Retinal pigment epithelial cell (primary cell): ENCODE results near the gene TPTE.
"Not testable (repeated sequence)": the region's sequence is repeated elsewhere in the genome, so short reads cannot be mapped to it uniquely, and the experiment has no call there.

Experiments
- DNase-seq: peaks from one replicate; pipeline ENCODE4 v3.0.0-alpha.2; 2010; ENCODE audit warnings: low read depth
- H3K4me3 ChIP-seq: 2 replicates; pipeline ENCODE4 v1.5.1; 2011; ENCODE audit warnings: mild to moderate bottlenecking, low read length, control low read depth, moderate library complexity
- CTCF ChIP-seq: conservative IDR thresholded peaks from 2 replicates; pipeline ENCODE4 v1.5.1; 2011; ENCODE audit warnings: low read depth, low read length, control low read depth, inconsistent platforms

TPTE gene

GRCh38 chr21:10639123-10639522 lies 117.7 kb downstream of the TPTE start:
- no peak for TF ChIP-seq CTCF
- no peak for DNase-seq
- no peak overlapping the region for H3K4me3 ChIP-seq

- not testable (repeated sequence) for H3K4me3 ChIP-seq, DNase-seq
Measured at GRCh38 chr21:10639746-10640145, 118.4 kb downstream of the TPTE start.

GRCh38 chr21:10640446-10640845 lies 119.1 kb downstream of the TPTE start:
- no peak overlapping the region for H3K4me3 ChIP-seq
- DNase-seq = no peak
- TF ChIP-seq CTCF = no peak

GRCh38 chr21:10641107-10641506 lies 119.7 kb downstream of the TPTE start:
- DNase-seq = no peak

GRCh38 chr21:10645667-10646066 lies 124.3 kb downstream of the TPTE start:
- DNase-seq, H3K4me3 ChIP-seq: not testable (repeated sequence)

More at GRCh38 chr21:10641107-10641506, 119.7 kb downstream of the TPTE start:
- TF ChIP-seq CTCF = no peak
- H3K4me3 ChIP-seq = no peak overlapping the region

- not testable (repeated sequence) for DNase-seq, H3K4me3 ChIP-seq
Measured at GRCh38 chr21:10649350-10650149, 128.2 kb downstream of the TPTE start.

- DNase-seq, H3K4me3 ChIP-seq: not testable (repeated sequence)
Measured at GRCh38 chr21:10650297-10650696, 128.9 kb downstream of the TPTE start.
